ENCODE data around the gene SELENON. TPM values are rescaled to one million over a fixed set of nuclear protein-coding genes. Genes with fewer than 3 reads are reported as not detected.
A peak's percentile ranks its signal among the peaks of the same experiment; 100 is the strongest.
"Not testable (repeated sequence)": the region's sequence is repeated elsewhere in the genome, so short reads cannot be mapped to it uniquely, and the experiment has no call there.

Gene SELENON
- total RNA-seq, 1 donor from 2014 or later, result 95.9 TPM

- no peak for TF ChIP-seq CTCF (IDR thresholded peaks at IDR 0.05)
- Histone ChIP-seq H3K27ac (no peak overlapping the region), H3K27me3 (no peaks in the 10 kb centered on the region), H3K9me3 (no peaks in the 10 kb centered on the region), H3K4me1 (no peaks in the 10 kb centered on the region), H3K4me3 (no peak overlapping the region), H3K36me3 (peaks cover 43% of the 10 kb centered on the region)
- DNase-seq (no peak), ATAC-seq (no peak)
- intact Hi-C loops (cut with DNase I), result no loop called here
Measured at GRCh38 chr1:25834894-25835293, 34.9 kb downstream of the SELENON start.

- TF ChIP-seq CTCF (IDR thresholded peaks at IDR 0.05), result no peak
- no peak for DNase-seq
Measured at GRCh38 chr1:25836695-25837094, 36.7 kb downstream of the SELENON start.

GRCh38 chr1:25837262-25837875 is 37.4 kb downstream of the SELENON start:
- H3K4me3 ChIP-seq, result no peak overlapping the region
- no peak for DNase-seq
- peak; percentile 35 for TF ChIP-seq CTCF (IDR thresholded peaks at IDR 0.05)
- H3K36me3 ChIP-seq, result peaks cover 19% of the 10 kb centered on the region
- peak; percentile 62 for ATAC-seq
- no peaks in the 10 kb centered on the region for H3K9me3 ChIP-seq
- H3K27me3 ChIP-seq, result no peaks in the 10 kb centered on the region
- H3K27ac ChIP-seq, result no peak overlapping the region
- intact Hi-C loops (cut with DNase I), result no loop called here
- H3K4me1 ChIP-seq, result no peaks in the 10 kb centered on the region

More at GRCh38 chr1:25836695-25837094, 36.7 kb downstream of the SELENON start:
- intact Hi-C loops (cut with DNase I), result no loop called here
- H3K4me1 ChIP-seq, result no peaks in the 10 kb centered on the region
- no peaks in the 10 kb centered on the region for H3K27me3 ChIP-seq
- no peaks in the 10 kb centered on the region for H3K9me3 ChIP-seq
- no peak overlapping the region for H3K27ac ChIP-seq
- peaks cover 25% of the 10 kb centered on the region for H3K36me3 ChIP-seq
- no peak overlapping the region for H3K4me3 ChIP-seq
- ATAC-seq, result no peak

GRCh38 chr1:25839808-25840207 is 39.8 kb downstream of the SELENON start:
- H3K4me3 ChIP-seq; H3K27me3 ChIP-seq; intact Hi-C loops (cut with DNase I); H3K27ac ChIP-seq; ATAC-seq; H3K9me3 ChIP-seq; H3K36me3 ChIP-seq; H3K4me1 ChIP-seq; DNase-seq: not testable (repeated sequence)

GRCh38 chr1:25843483-25843882 is 43.5 kb downstream of the SELENON start:
- no peak overlapping the region for H3K4me3 ChIP-seq
- ATAC-seq (no peak), DNase-seq (no peak)
- intact Hi-C loops (cut with DNase I), result no loop called here
- no peaks in the 10 kb centered on the region for H3K36me3 ChIP-seq
- no peak overlapping the region for H3K27ac ChIP-seq
- H3K27me3 ChIP-seq, result no peaks in the 10 kb centered on the region
- H3K9me3 ChIP-seq, result no peaks in the 10 kb centered on the region
- H3K4me1 ChIP-seq, result no peaks in the 10 kb centered on the region
- TF ChIP-seq CTCF (IDR thresholded peaks at IDR 0.05), result no peak

GRCh38 chr1:25844536-25845337 is 44.7 kb downstream of the SELENON start:
- no peak overlapping the region for H3K4me3 ChIP-seq
- no peak for ATAC-seq
- no peaks in the 10 kb centered on the region for H3K9me3 ChIP-seq
- no peak overlapping the region for H3K27ac ChIP-seq
- no peak for TF ChIP-seq CTCF (IDR thresholded peaks at IDR 0.05)
- intact Hi-C loops (cut with DNase I), result no loop called here
- no peaks in the 10 kb centered on the region for H3K4me1 ChIP-seq
- no peaks in the 10 kb centered on the region for H3K36me3 ChIP-seq
- no peak for DNase-seq
- no peaks in the 10 kb centered on the region for H3K27me3 ChIP-seq
